Chondrocyte (in vitro differentiated cells): ENCODE data around the gene MFSD12. TPM values are rescaled to one million over a fixed set of nuclear protein-coding genes. Genes with fewer than 3 reads are reported as not detected.

Source experiments
- DNase-seq: peaks from one replicate; pipeline ENCODE4 v3.0.0; 2021; ENCODE audit warnings: mixed read lengths, low spot score
- H3K27ac Mint-ChIP-seq: one replicate; pipeline ENCODE4 v1.8.0; 2021; ENCODE audit warnings: mild to moderate bottlenecking, moderate library complexity, mixed read lengths; ENCODE audit not compliant: unreplicated experiment
- H3K27me3 Mint-ChIP-seq: 2 replicates; pipeline ENCODE4 v1.8.0; 2021; ENCODE audit warnings: low read depth, mixed read lengths
- H3K36me3 Mint-ChIP-seq: 2 replicates; pipeline ENCODE4 v1.8.0; 2021; ENCODE audit warnings: low read depth, mixed read lengths
- H3K4me1 Mint-ChIP-seq: 2 replicates; pipeline ENCODE4 v1.8.0; 2021; ENCODE audit warnings: low read depth, mild to moderate bottlenecking, mixed read lengths
- H3K4me3 Mint-ChIP-seq: one replicate; pipeline ENCODE4 v1.8.0; 2021; ENCODE audit warnings: mild to moderate bottlenecking, moderate library complexity, mixed read lengths; ENCODE audit not compliant: unreplicated experiment
- H3K9me3 Mint-ChIP-seq: 2 replicates; pipeline ENCODE4 v1.8.0; 2021; ENCODE audit warnings: low read depth, mixed read lengths
- CTCF ChIP-seq: fragments of 200-600 bp; sonication (generic); IDR thresholded peaks from 2 replicates; pipeline ENCODE4 v1.5.0; 2021; ENCODE audit warnings: antibody characterized with exemption, mild to moderate bottlenecking, moderate library complexity
- total RNA-seq: library from RNA; stranded (reverse); gene quantifications from 3 replicates; pipeline ENCODE4 v1.2.1, GENCODE V29; 2021

Gene MFSD12
- total RNA-seq, 1 donor from 2014 or later, result 98.4 TPM

GRCh38 chr19:3507371-3508120 is 49.8 kb downstream of the MFSD12 start:
- Mint-ChIP-seq H3K9me3 (no peaks in the 10 kb centered on the region), H3K27me3 (no peaks in the 10 kb centered on the region), H3K4me1 (peaks cover 35% of the 10 kb centered on the region), H3K36me3 (no peaks in the 10 kb centered on the region), H3K27ac (peak overlapping the region; percentile 93), H3K4me3 (peak overlapping the region; percentile 90)
- no peak for DNase-seq
- TF ChIP-seq CTCF, result no peak

GRCh38 chr19:3506384-3507340 is 50.7 kb downstream of the MFSD12 start:
- no peak for TF ChIP-seq CTCF
- peak overlapping the region; percentile 93 for H3K27ac Mint-ChIP-seq

GRCh38 chr19:3505598-3506383 is 51.6 kb downstream of the MFSD12 start, which contains the start of gene FZR1:
Gene FZR1, plus strand, starts transcription at chr19:3506311. Its CDS starts 16,679 bp downstream, at chr19:3522990.
- Mint-ChIP-seq H3K4me3 (peak within 1 kb of the TSS; percentile 91), H3K27me3 (no peaks in the 10 kb centered on the region), H3K27ac (peak within 1 kb of the TSS; percentile 98), H3K4me1 (peaks cover 37% of the 10 kb centered on the region), H3K36me3 (no peaks in the 10 kb centered on the region), H3K9me3 (no peaks in the 10 kb centered on the region)
- peak; percentile 27 for TF ChIP-seq CTCF
- peak; percentile 100 for DNase-seq

More at GRCh38 chr19:3506384-3507340, 50.7 kb downstream of the MFSD12 start:
- Mint-ChIP-seq H3K9me3 (no peaks in the 10 kb centered on the region), H3K36me3 (no peaks in the 10 kb centered on the region), H3K4me1 (peaks cover 33% of the 10 kb centered on the region), H3K4me3 (peak overlapping the region; percentile 90), H3K27me3 (no peaks in the 10 kb centered on the region)
- DNase-seq, result no peak

- Mint-ChIP-seq H3K4me3 (peak overlapping the region; percentile 91), H3K4me1 (peaks cover 38% of the 10 kb centered on the region), H3K27me3 (no peaks in the 10 kb centered on the region), H3K27ac (no peak overlapping the region), H3K36me3 (no peaks in the 10 kb centered on the region), H3K9me3 (no peaks in the 10 kb centered on the region)
- no peak for TF ChIP-seq CTCF
- no peak for DNase-seq
Observed at GRCh38 chr19:3504735-3505134, 52.7 kb downstream of the MFSD12 start.
